ACC112 (cell line): ENCODE data around the gene ALK.

ENCODE experiments used
- H2AFZ ChIP-seq: fragments of 200-600 bp; sonication (generic); one replicate; pipeline ENCODE4 v1.6.0; 2017; ENCODE audit warnings: antibody characterized with exemption, low read length; ENCODE audit not compliant: unreplicated experiment
- H3K27ac ChIP-seq: fragments of 200-600 bp; sonication (generic); 2 replicates; pipeline ENCODE4 v1.5.1; 2014; ENCODE audit warnings: low read depth, mild to moderate bottlenecking, antibody characterized with exemption, low read length, moderate library complexity
- H3K27me3 ChIP-seq: fragments of 200-600 bp; sonication (generic); 2 replicates; pipeline ENCODE4 v1.6.1; 2014; ENCODE audit warnings: mild to moderate bottlenecking, antibody characterized with exemption, low read length, moderate library complexity, mixed read lengths; ENCODE audit not compliant: insufficient read depth
- H3K36me3 ChIP-seq: fragments of 200-600 bp; sonication (generic); 2 replicates; pipeline ENCODE4 v1.6.1; 2016; ENCODE audit warnings: mild to moderate bottlenecking, antibody characterized with exemption, low read length, moderate library complexity, mixed read lengths; ENCODE audit not compliant: insufficient read depth
- H3K4me1 ChIP-seq: fragments of 200-600 bp; sonication (generic); one replicate; pipeline ENCODE4 v1.6.1; 2016; ENCODE audit warnings: low read length, mixed read lengths; ENCODE audit not compliant: insufficient read depth, unreplicated experiment, control insufficient read depth
- H3K4me3 ChIP-seq: fragments of 200-600 bp; sonication (generic); 2 replicates; pipeline ENCODE4 v1.5.1; 2014; ENCODE audit warnings: mild to moderate bottlenecking, low read depth, low read length
- H3K79me2 ChIP-seq: fragments of 200-600 bp; sonication (generic); one replicate; pipeline ENCODE4 v1.6.0; 2016; ENCODE audit warnings: low read length; ENCODE audit not compliant: control insufficient read depth, unreplicated experiment, insufficient read depth

The ALK gene

DNA sequence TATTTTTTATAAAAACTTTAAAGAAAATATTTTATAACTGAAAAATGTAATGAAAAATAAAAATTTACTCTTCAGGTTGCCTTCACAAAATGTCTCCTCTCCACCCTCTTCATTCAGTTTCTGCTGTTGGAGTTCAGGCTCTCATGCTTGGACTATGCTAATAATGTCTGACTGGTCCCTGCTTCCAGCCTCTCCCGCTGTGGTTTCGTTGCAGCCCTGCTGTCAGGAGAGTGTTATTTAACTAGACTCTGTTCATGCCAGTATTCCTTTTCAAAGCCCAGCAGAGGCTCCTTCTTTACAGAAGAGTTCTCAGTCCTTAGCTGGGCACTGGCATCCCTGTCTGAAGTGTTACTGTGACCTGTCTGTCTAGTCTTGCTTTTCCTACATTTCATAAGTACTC, 765.8 kb downstream of the ALK start:
- Histone ChIP-seq H3K4me1 (no peaks in the 10 kb centered on the region), H3K27me3 (no peaks in the 10 kb centered on the region), H3K79me2 (no peaks in the 10 kb centered on the region), H3K4me3 (no peak overlapping the region), H2AFZ (no peak overlapping the region), H3K27ac (no peak overlapping the region), H3K36me3 (peaks cover 45% of the 10 kb centered on the region)

DNA sequence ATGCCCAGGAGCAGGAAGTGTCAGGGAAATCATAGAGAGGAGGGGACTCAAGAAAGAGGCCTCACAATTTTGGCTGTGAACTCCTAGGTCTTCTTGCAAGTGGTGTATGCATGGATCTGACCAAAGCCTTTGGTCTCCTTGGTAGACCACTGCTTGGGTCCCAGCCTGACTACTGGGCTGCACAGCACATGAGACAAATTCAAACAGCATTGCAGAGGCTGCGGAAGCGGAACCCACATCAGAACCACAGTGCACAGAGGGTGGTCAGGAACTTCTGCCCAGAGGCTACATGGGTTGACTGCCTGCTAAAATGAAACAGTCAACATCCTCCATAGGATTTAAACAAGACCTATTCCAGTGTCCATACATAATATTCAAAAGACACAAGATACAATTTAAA, 766.8 kb downstream of the ALK start:
- H3K4me3 ChIP-seq = no peak overlapping the region
- H2AFZ ChIP-seq = no peak overlapping the region
- no peaks in the 10 kb centered on the region for H3K27me3 ChIP-seq
- peaks cover 50% of the 10 kb centered on the region for H3K36me3 ChIP-seq
- H3K27ac ChIP-seq = no peak overlapping the region
- no peaks in the 10 kb centered on the region for H3K79me2 ChIP-seq
- no peaks in the 10 kb centered on the region for H3K4me1 ChIP-seq

DNA sequence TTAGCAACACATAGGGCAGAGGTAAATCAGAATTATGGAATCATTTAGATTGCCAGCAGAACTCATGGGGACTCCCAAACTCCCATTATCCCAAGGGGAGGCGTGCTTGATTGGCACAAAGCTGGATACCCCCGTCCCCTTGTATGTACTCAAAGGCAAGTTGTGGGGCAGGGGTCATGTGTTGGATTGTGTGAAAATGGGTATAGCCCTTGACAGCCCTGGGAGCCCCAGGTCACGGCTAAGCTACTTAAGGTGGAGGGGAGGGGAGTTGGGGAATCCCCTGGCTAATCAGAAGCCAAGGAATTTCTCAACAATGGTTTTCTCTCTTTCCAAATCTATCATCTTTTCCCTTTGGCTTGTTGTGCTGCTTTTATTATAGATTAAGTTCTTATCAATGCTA, 773.4 kb downstream of the ALK start:
- peaks cover 28% of the 10 kb centered on the region for H3K36me3 ChIP-seq
- no peaks in the 10 kb centered on the region for H3K4me1 ChIP-seq
- no peak overlapping the region for H2AFZ ChIP-seq
- H3K79me2 ChIP-seq = peaks cover 2% of the 10 kb centered on the region
- no peak overlapping the region for H3K27ac ChIP-seq
- H3K4me3 ChIP-seq = no peak overlapping the region
- H3K27me3 ChIP-seq = no peaks in the 10 kb centered on the region

DNA sequence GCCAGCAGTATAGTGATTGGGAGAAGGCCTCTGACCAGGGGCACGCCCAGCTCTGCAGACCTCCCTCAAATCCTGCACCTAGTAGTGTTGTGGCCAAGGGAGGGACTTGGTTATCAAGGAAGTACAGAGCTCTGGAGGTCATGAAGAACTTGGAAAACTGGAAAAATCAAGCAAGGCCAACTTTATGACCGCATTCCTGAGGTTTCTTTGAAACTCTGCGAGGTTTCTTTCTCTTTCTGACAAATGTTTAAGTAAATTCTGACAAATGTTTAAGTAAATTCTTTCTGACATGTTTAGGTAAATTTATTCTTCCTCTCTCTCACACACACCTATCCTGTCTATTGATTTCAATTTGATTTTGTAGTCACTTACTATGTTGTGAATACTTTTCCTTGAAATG, 775.2 kb downstream of the ALK start:
- no peak overlapping the region for H3K27ac ChIP-seq
- no peaks in the 10 kb centered on the region for H3K27me3 ChIP-seq
- H3K36me3 ChIP-seq = peaks cover 29% of the 10 kb centered on the region
- H3K4me1 ChIP-seq = no peaks in the 10 kb centered on the region
- H3K79me2 ChIP-seq = peaks cover 19% of the 10 kb centered on the region
- no peak overlapping the region for H2AFZ ChIP-seq
- H3K4me3 ChIP-seq = no peak overlapping the region

DNA sequence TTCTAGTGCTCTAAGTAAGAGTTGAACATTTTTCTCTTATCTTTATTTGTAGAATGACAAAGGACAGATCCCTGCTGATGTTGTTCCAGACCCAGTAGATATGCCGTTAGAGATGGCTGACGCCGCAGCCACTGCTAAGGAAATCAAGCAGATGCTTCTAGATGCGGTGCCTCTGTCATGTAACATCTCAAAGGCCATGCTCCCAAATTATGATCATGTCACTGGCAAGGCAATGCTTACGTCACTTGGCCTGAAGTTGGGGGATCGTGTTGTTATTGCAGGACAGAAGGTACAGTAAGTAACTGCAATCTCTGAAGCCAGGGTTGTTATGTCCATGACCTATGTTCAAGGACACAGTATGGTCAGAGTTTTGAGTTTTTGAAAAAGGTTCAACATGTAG, 777.7 kb downstream of the ALK start:
- Histone ChIP-seq H3K27me3 (no peaks in the 10 kb centered on the region), H3K36me3 (peaks cover 31% of the 10 kb centered on the region), H3K4me1 (peaks cover 8% of the 10 kb centered on the region), H3K27ac (no peak overlapping the region), H2AFZ (no peak overlapping the region), H3K4me3 (no peak overlapping the region), H3K79me2 (peaks cover 33% of the 10 kb centered on the region)
